ACHN (cell line): ENCODE measurements around the gene DUSP15.

Source experiments
- DNase-seq: peaks from one replicate; pipeline ENCODE4 v3.0.0-alpha.2; 2015
- in situ Hi-C: cut with HindIII; loops from 2 replicates; pipeline ENCODE4 v1.10.0; 2017; ENCODE audit warnings: low sequenced_read_pairs, low pct_ligation_motif_present, low pct_unique_long_range_greater_than_20kb

Gene DUSP15

DNA sequence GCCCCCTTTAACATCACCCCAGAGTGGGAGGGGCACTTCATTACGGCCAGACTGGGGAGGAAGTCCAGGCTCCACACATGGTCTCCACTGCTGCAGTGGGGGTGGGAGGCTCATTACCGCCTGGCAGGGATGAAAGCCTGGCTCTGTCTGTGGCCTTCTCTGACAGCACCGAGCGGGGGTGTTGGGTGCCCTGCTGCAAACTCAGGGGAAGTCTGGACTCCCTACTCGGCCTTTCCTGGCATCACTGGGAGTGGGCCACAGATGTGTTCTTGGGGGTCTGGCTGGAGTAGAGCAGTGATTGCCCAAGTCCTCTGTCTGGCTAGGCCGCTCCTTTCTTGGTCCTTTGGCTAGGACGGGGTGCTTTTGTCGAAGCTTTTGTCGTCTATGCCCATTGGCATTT, 27.2 kb upstream of the DUSP15 start:
- in situ Hi-C loops: no loop called here
- DNase-seq: no peak

DNA sequence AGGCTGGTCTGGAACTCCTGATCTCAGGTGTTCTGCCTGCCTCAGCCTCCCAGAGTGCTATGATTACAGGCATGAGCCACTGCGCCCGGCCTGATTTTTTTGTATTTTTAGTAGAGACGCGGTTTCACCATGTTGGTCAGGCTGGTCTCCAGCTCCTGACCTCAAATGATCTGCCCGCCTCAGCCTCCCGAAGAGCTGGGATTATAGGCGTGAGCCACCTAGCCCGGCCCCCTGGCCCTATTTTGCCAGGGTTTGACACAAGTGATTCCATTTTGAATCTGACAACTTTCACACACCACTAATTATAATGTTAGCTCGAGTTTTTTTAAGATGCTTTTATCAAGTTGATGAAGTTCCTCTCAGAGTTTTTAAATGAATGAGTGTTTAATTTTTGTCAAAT, 25.7 kb upstream of the DUSP15 start:
- DNase-seq: no peak
- in situ Hi-C loops: no loop called here

DNA sequence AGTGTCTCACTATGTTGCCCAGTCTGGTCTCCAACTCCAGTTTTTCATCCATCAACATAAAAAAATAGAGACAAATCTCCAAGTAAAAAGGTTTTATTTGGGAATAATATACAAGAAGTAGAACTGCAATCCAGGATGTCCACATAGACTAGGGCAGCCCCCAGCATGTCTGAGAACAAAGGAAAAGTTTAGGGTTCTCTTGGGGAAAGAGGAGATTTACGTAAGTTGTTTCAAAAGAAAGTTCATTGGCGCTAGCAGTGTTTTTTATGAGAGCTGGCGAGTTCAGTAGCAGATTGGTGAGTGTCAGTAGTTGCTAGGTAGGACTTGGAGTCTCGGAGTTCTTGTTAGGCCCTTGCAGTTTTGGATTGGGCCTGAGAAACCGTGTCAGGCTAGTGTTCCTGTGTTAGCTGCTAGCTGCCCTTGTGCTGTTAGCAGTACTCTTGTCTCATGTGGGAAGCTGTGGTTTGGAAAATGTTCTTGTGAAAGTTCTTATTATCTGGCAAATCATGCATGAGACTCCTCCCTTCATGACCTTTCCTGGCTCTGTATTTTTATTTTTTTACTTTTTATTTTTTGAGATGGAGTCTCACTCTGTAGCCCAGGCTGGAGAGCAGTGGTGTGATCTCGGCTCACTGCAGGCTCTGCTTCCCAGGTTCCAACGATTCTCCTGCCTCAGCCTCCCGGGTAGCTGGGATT, 24.8 kb upstream of the DUSP15 start:
- no peak for DNase-seq
- in situ Hi-C loops: no loop called here

DNA sequence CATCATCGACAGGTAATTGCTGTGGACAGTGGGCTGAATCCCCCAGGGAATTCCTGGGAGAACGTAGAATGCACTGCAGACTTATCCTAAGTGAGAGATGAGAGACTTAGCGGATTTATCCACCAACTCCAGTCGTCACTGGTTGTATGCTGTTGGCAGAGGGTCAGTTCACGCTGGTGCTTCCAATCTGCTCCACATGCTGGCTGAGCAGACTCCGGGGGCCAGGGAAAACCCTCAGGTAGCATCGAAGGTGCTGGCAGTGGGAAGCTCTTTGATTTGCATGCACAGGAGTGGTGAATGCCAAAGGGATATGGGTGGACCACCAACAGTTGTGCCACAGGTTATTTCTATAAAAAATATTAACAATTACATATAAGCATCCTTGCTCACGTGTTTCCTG, 20.3 kb upstream of the DUSP15 start:
- no peak for DNase-seq
- in situ Hi-C loops: no loop called here

DNA sequence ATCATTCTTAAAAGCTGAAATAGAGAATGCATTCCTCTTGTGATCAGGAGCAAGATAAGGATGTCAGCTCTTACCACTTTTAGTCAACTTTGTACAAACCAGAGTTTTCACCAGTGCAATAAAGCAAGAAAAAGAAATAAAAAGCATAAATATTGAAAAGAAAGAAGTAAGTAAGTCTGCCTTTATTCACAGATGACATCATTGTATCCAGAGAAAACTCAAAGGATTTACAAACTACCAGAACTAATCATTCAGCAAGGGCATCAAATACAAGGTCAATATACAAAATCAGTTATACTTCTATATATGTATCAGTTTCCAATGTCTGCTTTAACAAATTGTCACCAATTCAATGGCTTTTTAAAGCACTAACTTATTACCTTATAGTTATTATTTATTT, 13.5 kb upstream of the DUSP15 start:
- in situ Hi-C loops: no loop called here

DNA sequence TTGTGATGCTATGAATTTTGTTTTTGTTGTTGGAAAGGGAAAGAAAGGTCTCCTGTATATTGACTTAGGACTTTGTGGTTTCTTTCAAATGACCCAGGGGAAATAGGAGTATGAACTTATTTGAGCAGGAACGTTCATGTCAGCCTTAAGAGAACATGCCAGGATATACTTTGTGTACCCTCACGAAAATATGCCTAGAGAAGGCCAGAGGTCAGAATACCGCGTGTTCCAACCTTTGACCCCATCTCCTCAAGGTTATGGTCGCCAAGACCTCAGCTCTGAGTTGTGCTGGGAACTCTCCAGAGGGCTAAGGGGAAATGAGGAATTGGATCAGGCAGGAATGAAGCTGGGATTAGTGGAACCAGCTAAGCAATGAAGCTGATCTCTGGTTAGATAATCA, 11.6 kb upstream of the DUSP15 start:
- no peak for DNase-seq
- in situ Hi-C loops: no loop called here

More for the DNA sequence above, 13.5 kb upstream of the DUSP15 start:
- no peak for DNase-seq

DNA sequence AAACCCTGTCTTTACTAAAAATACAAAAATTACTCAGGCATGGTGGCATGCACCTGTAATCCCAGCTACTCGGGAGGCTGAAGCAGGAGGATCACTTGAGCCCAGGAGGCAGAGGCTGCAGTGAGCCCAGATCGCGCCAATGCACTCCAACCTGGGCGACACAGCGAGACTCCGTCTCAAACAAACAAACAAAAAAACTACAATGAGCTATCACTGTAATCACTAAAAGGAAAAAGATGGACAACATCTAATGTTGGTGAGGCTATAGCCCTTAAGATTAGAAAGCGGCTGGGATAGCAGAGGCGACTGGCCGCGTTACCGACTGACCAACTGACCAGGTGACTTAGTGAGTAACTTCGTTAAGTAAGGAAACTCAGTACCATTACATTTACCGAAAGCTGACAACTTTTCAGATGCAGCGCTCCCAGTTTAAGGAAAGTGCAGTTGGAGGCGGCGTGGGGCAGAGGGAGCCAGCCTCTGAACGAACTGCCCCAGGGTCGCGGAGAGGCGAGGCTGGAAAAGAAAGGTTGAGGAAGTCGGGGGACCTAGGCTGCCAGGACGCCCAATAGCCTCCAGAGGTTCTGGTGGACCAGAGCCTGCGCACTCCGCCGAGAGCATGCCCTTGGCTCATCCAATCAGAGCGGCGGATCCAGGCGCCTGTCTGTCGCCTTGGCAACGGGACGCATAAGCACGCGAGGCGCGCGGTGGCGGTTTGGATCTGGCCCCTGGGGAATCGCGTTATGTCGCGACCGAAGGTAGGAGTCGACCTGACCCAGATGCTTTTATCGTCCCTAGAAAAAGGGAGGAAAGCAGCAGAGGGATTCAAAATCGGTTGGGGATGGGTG, 9.0 kb upstream of the DUSP15 start:
- in situ Hi-C loops: no loop called here

DNA sequence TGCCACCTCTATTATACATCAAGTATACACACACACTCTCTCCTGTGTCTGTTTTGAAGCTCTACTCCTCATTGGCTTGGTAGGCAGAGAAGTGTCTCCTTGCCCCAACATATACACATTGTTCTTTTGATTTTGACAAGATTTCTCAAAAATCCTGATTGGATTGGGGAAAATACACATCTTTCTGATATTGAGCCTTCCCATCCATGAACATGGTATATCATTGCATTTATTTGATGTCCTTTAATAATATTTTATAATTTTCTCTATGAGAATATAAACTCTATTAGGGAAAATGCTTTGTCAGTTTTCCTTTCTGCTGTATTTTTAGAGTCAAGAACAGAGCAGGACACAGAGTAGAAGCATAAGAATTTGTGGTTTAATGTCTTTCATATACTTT, 7.4 kb upstream of the DUSP15 start:
- in situ Hi-C loops: no loop called here
- no peak for DNase-seq

More for the DNA sequence above, 9.0 kb upstream of the DUSP15 start:
- DNase-seq: peak; percentile 96

DNA sequence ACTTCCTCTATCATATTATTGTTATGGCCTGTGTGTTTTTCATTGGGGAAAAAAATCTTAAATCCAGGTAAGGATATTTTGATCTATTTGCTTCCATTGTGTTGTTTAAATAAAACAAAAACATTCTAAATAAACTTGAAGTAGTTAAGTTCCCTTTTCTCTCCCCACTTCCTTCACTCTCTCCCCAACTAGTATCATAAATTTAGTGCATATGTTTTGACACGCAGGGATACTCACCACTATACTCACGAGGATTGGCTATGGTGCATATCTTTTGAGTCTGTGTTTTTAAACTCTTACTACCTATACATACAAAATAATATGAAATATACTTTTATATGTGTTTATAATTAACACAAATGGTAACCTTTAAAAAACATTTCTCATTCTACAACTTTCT, 5.3 kb upstream of the DUSP15 start:
- no peak for DNase-seq
- in situ Hi-C loops: no loop called here

DNA sequence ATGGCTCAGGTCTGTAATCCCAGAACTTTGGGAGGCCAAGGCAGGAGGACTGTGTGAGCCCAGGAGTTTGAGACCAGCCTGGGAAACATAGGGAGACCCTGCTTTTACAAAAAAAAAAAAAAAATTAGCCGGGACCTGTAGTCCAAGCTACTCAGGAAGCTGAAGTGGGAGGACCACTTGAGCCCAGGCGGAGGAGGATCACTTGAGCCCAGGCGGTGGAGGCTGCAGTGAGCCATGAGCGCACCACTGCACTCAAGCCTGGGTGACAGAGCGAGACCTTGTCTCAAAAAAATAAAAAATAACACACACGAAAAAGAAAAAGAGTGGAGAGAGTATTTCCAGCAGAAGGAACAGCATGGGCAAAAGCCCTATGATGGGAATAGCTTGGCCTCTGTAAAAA, 2.1 kb upstream of the DUSP15 start:
- no peak for DNase-seq
- in situ Hi-C loops: no loop called here

DNA sequence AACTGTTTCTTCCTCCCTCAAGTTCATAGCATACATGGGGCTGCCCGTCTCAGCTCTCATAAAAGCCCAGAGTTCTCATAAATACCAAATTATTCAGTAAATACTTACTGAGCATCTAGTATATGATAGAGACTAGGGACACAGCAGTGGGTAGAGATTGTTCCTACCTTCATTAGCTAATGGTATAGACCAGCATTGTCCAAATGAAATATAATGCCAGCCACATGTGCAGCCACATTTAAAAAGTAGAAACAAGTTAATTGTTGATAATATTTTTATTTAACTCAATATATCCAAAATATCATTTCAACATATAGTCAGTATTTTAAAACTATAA, 1.3 kb upstream of the DUSP15 start:
- in situ Hi-C loops: no loop called here
- no peak for DNase-seq

DNA sequence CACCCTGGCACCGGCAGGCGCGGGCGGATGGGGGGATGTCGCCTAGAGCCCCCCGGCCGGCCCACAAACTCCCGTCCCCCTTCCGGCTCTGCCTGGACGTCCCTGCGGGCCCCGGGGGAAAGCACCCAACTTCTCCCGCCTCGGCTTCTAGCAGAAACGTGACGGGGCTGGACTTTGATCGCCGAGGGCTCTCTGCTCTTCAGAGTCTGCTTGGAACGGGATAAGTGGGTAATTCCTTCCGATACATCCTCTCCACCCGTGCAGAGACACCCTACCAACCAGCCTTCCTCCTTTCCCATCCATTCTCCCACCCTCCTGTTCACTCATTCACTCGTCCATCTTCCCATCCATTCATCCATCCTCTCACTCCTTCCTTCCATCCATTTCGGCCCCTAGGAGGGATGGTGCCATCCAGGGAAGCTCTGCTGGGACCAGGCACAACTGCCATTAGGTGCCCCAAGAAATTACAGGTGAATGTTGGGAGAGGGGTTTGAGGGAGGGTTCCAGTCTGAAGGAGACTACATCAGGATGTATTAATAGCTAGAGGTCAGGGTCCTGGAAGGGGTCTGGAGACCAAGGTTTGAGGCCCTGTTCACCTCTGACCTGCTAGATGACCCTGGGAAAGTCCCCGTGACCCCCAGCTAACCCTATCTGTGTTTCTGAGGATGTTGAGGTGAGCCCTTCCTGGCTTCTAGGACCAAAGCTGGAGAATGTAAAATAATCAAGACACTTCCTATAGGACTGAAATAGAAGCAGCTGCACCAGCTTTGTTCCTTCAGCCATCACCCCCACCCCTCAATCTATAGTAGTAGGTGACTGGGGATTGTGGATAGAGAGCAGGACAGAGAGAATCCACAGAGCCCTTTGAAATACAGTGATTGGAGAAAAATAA, 645 bp upstream of the DUSP15 start:
- in situ Hi-C loops: no loop called here
- DNase-seq: no peak

DNA sequence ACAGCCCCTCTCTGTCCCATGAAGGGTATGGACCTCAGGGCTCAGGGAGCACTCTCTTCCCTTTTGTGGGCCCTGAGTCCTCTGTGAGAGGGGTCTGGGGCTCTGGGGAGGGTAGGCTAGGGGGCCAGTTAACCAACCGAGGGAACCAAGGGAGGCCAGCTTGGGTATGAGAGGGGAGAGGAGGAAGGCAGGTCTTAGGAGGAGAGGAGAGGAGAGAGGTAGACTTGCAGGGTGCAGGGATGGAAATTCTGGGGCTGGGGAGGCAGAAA, 720 bp downstream of the DUSP15 start:
- DNase-seq: no peak
- in situ Hi-C loops: no loop called here

DNA sequence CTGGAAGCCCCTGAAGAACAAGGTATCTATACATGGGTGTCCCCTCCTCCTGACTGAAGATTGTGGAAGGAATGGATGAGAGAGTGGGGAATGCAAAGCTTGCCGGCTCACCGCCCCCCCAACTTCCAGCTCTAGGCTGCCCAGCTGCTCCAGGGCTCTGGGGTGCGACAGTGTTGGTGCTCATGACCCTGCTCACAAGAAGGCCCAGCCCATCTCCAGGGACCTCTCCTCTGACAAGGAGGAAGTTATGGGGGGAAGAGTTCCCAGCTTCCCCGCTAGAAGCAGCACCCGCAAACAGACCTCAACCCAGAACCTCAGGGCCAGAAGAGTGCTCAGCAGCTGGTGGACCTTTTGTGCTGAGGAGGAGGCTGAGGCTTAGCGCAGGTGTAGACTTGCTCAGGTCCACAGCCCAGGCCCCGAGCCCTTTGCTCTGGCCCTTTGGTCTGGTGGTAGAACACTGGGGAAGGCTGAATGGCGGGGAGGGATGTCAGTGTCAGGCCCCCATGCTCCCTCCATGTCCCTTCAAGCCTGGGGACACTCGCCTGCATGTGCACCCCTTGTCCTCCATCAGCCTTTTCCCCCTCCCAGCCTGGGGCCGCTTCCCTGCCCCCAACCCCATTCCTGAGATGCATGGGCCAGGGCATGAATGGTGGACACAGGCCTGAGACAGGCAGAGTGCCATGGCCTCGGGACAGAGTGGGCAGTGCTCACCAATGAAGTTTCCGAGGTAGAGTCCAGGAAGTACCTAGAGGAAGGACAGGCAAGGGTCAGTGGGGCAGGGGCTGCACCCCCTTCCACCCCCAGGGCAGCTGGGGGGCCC, 1.3 kb downstream of the DUSP15 start:
- in situ Hi-C loops: no loop called here
- DNase-seq: no peak

DNA sequence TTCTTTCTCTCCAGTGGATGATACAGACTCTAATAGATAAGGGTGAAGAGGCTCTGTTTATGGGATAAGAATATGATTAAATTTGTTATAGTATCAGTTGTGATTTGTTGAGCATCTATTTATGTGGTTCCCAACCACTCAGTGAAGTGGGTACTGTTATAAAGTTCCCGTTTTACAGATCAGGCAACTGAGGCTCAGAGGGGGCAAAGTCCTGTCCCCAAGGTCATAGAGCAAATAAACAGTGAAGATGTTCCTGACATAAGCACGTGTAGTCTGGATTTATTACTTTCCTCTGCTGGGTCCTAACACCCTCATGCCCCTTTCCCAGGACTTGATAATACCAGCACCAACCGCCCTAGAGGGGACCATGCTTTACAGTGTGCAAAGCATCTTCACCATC, 4.1 kb downstream of the DUSP15 start:
- in situ Hi-C loops: no loop called here
- DNase-seq: no peak

DNA sequence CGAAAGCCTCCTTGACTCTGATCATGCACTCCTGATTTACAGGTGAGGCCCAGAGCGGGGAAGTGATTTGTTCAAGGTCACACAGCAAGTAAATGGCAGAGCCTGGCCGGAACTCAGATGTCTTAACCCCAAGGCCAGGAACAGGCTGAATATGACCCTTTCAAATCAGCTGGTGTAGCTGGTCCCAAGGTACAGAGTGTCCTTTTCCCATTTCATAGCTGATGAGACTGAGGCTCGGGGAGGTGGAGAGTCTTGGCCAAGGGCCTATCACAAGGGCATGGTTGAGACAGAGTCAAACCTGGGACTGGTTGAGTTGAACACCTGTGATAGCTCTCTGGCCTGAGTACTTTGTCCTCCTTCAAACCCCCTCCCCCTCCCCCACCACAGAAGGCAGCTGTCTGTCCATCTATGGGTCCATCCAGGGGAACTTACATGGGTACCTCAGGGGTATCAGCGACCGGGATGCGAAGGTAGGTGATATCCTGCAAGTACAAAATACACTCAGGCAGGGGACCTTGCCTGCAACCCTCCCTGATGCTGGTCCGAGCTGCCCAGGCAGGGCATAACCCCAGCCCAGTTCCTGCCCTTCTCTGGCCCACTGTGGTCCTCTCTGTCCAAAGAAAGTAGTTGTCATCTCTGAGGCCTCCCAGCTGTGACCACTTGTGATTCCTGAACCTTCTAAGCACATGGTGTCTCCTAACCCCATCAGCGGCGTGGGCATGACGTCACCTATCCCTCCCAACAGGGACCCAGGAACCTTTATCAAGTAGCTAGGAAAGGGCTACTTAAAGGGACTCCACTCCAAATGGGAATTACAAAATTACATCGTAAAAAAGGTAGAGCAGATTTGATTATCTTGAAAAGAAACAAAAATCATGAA, 5.6 kb downstream of the DUSP15 start:
- in situ Hi-C loops: no loop called here
- DNase-seq: no peak

DNA sequence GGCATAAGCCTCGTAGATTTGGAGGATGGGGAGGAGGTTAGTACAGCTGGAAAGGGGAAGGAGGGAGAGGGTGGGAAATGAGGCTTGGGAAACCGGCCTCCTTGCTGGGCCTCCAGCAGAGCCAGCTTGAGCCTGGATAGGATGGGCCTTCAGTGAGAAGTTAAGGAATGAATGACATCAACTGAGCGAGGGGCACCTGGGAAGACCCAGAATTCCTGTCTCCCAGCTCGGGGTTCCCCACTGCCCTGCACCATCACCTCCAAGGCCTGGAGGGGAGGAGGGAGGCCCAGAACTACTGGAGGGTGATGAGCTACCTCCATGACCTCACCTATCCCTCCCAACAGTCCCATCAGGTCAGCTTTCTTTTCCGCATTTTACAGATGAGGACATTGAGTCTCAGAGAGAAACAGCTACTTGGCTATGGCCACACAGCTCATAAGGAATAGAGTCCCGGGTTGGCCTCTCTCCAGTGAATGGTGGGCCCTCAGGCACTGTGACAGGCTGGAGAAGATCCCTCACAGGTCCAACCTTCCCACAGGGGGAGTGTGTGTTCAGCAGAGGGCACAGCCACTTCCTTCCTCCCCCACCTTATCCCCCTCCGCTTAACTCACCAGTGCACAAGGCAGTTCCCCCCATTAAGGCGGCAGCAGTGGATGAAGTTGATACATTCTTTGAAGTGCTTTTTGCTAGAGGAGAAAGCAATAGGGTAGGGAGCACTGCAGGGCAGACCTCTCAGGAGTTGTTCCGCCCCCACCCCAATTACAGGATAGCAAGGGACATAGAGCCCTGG, 6.8 kb downstream of the DUSP15 start:
- in situ Hi-C loops: no loop called here
- DNase-seq: no peak
